ENCODE data around the gene MED27.

- no peak for TF ChIP-seq CTCF (IDR thresholded peaks at IDR 0.05)
- TF ChIP-seq POLR2A (IDR thresholded peaks at IDR 0.05; ENCODE audit: low read depth): no peak
- TF ChIP-seq POLR2AphosphoS5 (IDR thresholded peaks at IDR 0.05): no peak
Observed at GRCh38 chr9:132099167-132099566, 19.5 kb upstream of the MED27 start.
